Mesothelial cell of epicardium (in vitro differentiated cells): ENCODE measurements around the gene GOLGA5. TPM values are rescaled to one million over a fixed set of nuclear protein-coding genes. Genes with fewer than 3 reads are reported as not detected.

Experiments
- DNase-seq, 2 experiments: peaks; one replicate each; pipeline ENCODE4 v3.0.0; 2021; ENCODE audit warnings: low spot score in 2 of 2; ENCODE audit not compliant: unreplicated experiment in 2 of 2
- H3K27ac Mint-ChIP-seq: 2 replicates; pipeline ENCODE4 v1.8.0; 2021; ENCODE audit warnings: mixed read lengths
- H3K27me3 Mint-ChIP-seq: 2 replicates; pipeline ENCODE4 v1.8.0; 2021; ENCODE audit warnings: low read depth, mixed read lengths
- H3K36me3 Mint-ChIP-seq: 2 replicates; pipeline ENCODE4 v1.8.0; 2021; ENCODE audit warnings: mixed read lengths
- H3K4me1 Mint-ChIP-seq: 2 replicates; pipeline ENCODE4 v1.8.0; 2021; ENCODE audit warnings: mixed read lengths
- H3K4me3 Mint-ChIP-seq: 2 replicates; pipeline ENCODE4 v1.8.0; 2021; ENCODE audit warnings: mild to moderate bottlenecking, moderate library complexity, mixed read lengths
- H3K9me3 Mint-ChIP-seq: 2 replicates; pipeline ENCODE4 v1.8.0; 2021; ENCODE audit warnings: mixed read lengths
- total RNA-seq: library from RNA; stranded (reverse); gene quantifications from 3 replicates; pipeline ENCODE4 v1.2.1, GENCODE V29; 2021
- TF ChIP-seq, protein P1 (sequence below): fragments of 200-600 bp; sonication (generic); IDR thresholded peaks from one replicate; pipeline ENCODE4 v1.5.0; 2021; ENCODE audit warnings: antibody characterized with exemption; ENCODE audit not compliant: unreplicated experiment

Gene GOLGA5
- total RNA-seq, 1 donor from 2014 or later: 36.3 TPM

DNA sequence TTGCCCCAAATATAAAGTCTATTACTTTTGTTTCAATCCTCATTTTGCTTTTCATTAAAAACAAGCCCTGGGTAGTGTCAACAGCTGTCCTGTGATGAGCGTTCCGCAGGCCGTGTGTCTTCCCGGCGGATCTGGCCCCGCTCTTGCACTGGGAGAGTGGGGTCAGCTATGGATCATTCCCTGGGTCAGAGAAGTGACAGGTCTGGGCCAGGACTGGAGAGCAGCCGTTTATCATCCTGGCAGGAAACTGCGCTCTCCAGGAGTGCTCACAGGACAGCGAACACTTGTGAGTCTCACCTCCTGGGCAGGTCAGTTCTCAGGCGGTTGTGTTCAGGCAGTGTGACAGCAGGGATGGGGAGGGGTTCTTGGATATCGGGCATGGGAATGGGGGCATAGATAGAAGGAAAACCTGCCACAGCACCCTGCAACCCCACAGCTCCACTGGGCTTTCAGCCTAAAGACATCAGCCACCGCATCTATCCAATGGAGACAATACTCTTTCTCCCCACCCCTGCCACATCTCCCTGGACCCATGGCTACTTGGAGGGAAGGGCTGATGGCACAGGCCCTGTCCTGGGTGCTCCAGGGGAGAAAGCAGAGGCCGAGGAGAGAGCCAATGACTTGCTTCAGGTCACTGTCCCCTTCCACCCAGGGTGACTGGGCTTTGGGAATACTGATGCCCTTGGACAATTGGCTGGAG is 81.0 kb downstream of the GOLGA5 start:
- H3K27ac Mint-ChIP-seq: no peak overlapping the region
- no peaks in the 10 kb centered on the region for H3K36me3 Mint-ChIP-seq
- H3K9me3 Mint-ChIP-seq: peaks cover 4% of the 10 kb centered on the region
- no peak for DNase-seq
- TF ChIP-seq, protein P1, sequence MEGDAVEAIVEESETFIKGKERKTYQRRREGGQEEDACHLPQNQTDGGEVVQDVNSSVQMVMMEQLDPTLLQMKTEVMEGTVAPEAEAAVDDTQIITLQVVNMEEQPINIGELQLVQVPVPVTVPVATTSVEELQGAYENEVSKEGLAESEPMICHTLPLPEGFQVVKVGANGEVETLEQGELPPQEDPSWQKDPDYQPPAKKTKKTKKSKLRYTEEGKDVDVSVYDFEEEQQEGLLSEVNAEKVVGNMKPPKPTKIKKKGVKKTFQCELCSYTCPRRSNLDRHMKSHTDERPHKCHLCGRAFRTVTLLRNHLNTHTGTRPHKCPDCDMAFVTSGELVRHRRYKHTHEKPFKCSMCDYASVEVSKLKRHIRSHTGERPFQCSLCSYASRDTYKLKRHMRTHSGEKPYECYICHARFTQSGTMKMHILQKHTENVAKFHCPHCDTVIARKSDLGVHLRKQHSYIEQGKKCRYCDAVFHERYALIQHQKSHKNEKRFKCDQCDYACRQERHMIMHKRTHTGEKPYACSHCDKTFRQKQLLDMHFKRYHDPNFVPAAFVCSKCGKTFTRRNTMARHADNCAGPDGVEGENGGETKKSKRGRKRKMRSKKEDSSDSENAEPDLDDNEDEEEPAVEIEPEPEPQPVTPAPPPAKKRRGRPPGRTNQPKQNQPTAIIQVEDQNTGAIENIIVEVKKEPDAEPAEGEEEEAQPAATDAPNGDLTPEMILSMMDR: no peak
- H3K4me1 Mint-ChIP-seq: no peaks in the 10 kb centered on the region
- H3K4me3 Mint-ChIP-seq: no peak overlapping the region
- peaks cover 44% of the 10 kb centered on the region for H3K27me3 Mint-ChIP-seq

DNA sequence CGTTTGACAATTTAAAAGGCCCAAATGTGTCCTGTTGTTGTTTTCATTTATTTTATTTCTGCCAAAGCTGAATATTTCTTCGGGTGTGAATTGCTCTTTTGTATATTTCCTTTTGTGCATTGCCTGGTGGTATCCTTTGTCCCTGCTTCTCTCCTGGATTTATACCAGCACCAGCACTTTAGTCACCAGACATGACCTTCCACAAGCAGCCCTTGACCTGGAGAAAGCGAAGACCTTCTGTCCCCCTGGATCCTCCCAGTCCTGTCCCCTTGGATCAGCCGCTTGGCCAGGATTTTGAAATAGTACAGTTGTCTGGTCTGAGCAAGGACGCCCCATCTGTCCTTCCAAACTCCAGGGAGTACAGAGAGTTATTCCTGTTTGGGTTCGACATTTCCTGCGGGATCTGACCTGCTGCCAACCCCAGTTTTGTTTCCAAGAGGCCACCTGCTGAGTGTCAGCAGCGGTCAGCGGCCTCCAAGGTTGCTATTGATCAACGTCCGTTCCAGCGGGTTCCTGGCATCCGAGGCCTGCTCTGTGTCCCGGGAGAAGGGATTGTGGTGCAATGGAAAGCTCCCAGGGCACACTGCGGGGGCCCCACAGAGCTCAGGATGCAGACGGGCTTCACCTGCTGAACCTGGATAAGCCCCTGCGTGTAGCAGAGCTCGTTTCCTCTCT is 83.8 kb downstream of the GOLGA5 start:
- no peak for DNase-seq
- no peaks in the 10 kb centered on the region for H3K36me3 Mint-ChIP-seq
- TF ChIP-seq, protein P1: no peak
- H3K4me3 Mint-ChIP-seq: no peak overlapping the region
- H3K27ac Mint-ChIP-seq: no peak overlapping the region
- H3K4me1 Mint-ChIP-seq: no peaks in the 10 kb centered on the region
- peaks cover 4% of the 10 kb centered on the region for H3K9me3 Mint-ChIP-seq
- H3K27me3 Mint-ChIP-seq: peaks cover 65% of the 10 kb centered on the region

DNA sequence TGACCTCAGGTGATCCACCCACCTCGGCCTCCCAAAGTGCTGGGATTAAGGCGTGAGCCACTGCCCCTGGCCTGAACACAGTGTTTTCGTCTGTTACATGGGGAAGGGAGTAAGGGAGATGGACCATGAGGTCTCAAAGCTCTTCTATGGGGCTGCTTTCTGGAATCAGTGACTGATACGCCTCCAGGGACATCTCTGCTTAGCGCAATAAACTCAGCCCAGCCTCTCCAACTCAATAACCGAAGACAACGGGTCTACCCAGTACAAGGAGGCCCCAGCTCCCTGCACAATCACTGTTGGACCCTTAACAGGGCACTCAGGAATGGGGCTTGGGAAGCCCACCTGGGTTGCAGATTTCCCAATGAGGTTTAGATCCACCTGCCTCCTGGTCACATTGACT is 86.2 kb downstream of the GOLGA5 start:
- peaks cover 67% of the 10 kb centered on the region for H3K27me3 Mint-ChIP-seq
- TF ChIP-seq, protein P1: no peak
- H3K4me1 Mint-ChIP-seq: no peaks in the 10 kb centered on the region
- H3K4me3 Mint-ChIP-seq: no peak overlapping the region
- no peak for DNase-seq
- H3K9me3 Mint-ChIP-seq: no peaks in the 10 kb centered on the region
- H3K36me3 Mint-ChIP-seq: no peaks in the 10 kb centered on the region
- no peak overlapping the region for H3K27ac Mint-ChIP-seq

DNA sequence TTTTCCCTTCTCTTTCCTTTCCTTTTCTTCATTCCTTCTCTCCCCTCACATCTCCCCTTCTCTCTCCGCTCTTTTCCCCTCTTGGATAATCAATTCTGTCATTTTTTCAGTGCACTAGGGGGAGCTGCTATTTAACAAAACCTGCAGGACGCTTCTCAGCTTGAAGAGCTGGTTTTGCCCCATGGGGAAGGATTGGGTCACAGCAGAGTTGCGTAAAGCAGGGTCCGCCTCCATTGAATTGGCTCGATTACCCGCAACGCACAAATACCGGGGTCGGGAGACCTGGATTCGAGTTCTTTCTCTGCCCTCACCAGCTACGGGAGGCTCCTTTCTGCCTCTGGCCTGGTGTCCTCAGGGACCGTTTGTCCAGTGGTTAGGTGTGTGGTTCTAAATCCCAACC is 86.7 kb downstream of the GOLGA5 start:
- TF ChIP-seq, protein P1: no peak
- Mint-ChIP-seq H3K4me3 (no peak overlapping the region), H3K9me3 (no peaks in the 10 kb centered on the region), H3K27me3 (peaks cover 71% of the 10 kb centered on the region), H3K36me3 (no peaks in the 10 kb centered on the region), H3K4me1 (no peaks in the 10 kb centered on the region), H3K27ac (no peak overlapping the region)
- DNase-seq: no peak

DNA sequence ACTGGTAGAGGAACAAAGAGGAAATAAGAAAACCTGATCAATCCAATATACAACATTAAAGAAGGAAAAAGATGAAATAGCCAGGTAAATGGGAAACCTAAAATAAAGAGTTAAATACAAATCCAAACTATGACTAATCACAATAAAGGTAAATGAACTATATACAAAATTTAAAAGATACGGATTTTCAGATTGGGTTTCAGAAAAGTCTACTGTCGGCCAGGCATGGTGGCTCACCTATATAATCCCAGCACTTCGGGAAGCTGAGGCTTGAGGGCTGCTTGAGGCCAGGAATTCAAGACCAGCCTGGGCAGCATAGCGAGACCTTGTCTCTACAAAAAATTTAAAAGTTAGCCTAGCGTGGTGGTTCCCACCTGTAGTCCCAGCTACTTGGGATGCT is 89.0 kb downstream of the GOLGA5 start:
- no peaks in the 10 kb centered on the region for H3K9me3 Mint-ChIP-seq
- H3K36me3 Mint-ChIP-seq: no peaks in the 10 kb centered on the region
- H3K4me1 Mint-ChIP-seq: no peaks in the 10 kb centered on the region
- no peak for DNase-seq
- peaks cover 71% of the 10 kb centered on the region for H3K27me3 Mint-ChIP-seq
- H3K27ac Mint-ChIP-seq: no peak overlapping the region
- H3K4me3 Mint-ChIP-seq: no peak overlapping the region
- TF ChIP-seq, protein P1: no peak
